ENCODE data around the gene CHST9. TPM values are rescaled to one million over a fixed set of nuclear protein-coding genes. Genes with fewer than 3 reads are reported as not detected.

The CHST9 gene
- total RNA-seq, 1 experiment from 2014 or later = 0.07 TPM

GRCh38 chr18:27049969-27050368 is 135.1 kb downstream of the CHST9 start:
- Histone ChIP-seq H2AFZ (no peak overlapping the region), H3K9me2 (ENCODE audit: insufficient read depth) (no peaks in the 10 kb centered on the region), H3K4me2 (no peak overlapping the region), H3K4me3 (no peak overlapping the region), H3F3A (ENCODE audit: insufficient read depth, low read depth) (no peaks in the 10 kb centered on the region), H3K79me2 (ENCODE audit: low read depth) (no peaks in the 10 kb centered on the region), H3K4me1 (replicated peaks; ENCODE audit: insufficient read depth) (no peaks in the 10 kb centered on the region), H3K9me3 (ENCODE audit: insufficient read depth, low read depth) (no peaks in the 10 kb centered on the region), H4K20me1 (ENCODE audit: insufficient read depth) (no peaks in the 10 kb centered on the region), H3K27me3 (ENCODE audit: insufficient read depth, low read depth) (no peaks in the 10 kb centered on the region), H3K27ac (no peak overlapping the region), H3K36me3 (ENCODE audit: low read depth) (no peaks in the 10 kb centered on the region)
- TF ChIP-seq EZH2 (IDR thresholded peaks at IDR 0.05; ENCODE audit: low read depth) (no peak), CTCF (conservative IDR thresholded peaks at IDR 0.05) (no peak)
- intact Hi-C loops (cut with micrococcal nuclease; ENCODE audit: unreplicated experiment) = no loop called here
- no TSS peak for BruUV-seq (replicated peaks)
- ChIA-PET CTCF (no interaction called here), POLR2A (ENCODE audit: unreplicated experiment) (no interaction called here)
- DNase-seq = no peak

DNA sequence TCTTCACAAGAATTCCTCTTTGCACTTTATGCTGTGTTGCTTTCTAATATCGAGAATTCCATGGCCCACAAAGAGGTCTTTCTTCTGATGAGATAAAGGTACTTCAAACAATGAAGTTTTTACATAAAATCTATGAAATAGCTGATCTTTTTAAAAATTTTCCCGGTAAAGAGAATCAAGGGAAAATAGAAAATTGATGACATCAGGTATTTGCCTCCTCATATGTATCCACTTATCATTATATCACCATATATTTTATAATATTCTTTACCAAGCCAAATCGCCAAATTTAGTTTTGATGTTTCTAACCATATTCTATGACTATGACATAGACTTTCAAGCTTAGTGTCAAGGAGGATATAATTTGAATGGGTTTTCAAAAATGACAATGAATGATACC is 139.8 kb downstream of the CHST9 start:
- DNase-seq = no peak
- intact Hi-C loops (cut with micrococcal nuclease; ENCODE audit: unreplicated experiment) = no loop called here
- Histone ChIP-seq H3K4me1 (replicated peaks; ENCODE audit: insufficient read depth) (no peaks in the 10 kb centered on the region), H2AFZ (no peak overlapping the region), H3K4me3 (no peak overlapping the region), H3K79me2 (ENCODE audit: low read depth) (no peaks in the 10 kb centered on the region), H4K20me1 (ENCODE audit: insufficient read depth) (no peaks in the 10 kb centered on the region), H3K27ac (no peak overlapping the region), H3K4me2 (no peak overlapping the region), H3K27me3 (ENCODE audit: insufficient read depth, low read depth) (no peaks in the 10 kb centered on the region), H3K36me3 (ENCODE audit: low read depth) (no peaks in the 10 kb centered on the region), H3F3A (ENCODE audit: insufficient read depth, low read depth) (no peaks in the 10 kb centered on the region), H3K9me3 (ENCODE audit: insufficient read depth, low read depth) (no peaks in the 10 kb centered on the region), H3K9me2 (ENCODE audit: insufficient read depth) (no peaks in the 10 kb centered on the region)
- ChIA-PET CTCF (no interaction called here), POLR2A (ENCODE audit: unreplicated experiment) (no interaction called here)
- no TSS peak for BruUV-seq (replicated peaks)
- no peak for TF ChIP-seq CTCF (conservative IDR thresholded peaks at IDR 0.05)

DNA sequence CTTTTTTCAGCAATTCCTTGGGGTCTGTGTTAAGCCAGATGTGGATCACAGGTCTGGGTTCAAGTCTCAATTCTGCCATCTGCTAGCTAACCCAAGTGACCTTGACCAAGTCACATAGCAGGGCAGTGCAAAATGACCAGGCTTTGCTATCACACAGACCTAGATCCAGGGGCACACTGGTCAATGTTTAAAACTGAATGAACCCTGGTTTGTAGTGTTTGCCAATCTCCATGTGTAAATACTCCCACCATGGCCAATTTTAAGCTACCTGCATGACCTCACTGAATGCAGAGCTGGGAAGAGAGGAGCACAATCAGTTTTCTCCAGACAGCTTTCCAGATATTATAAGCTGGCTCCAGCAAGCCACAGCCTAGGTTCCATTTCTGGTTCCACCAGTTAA is 142.9 kb downstream of the CHST9 start:
- H3K36me3 ChIP-seq (ENCODE audit: low read depth) = no peaks in the 10 kb centered on the region
- H3K27me3 ChIP-seq (ENCODE audit: insufficient read depth, low read depth) = no peaks in the 10 kb centered on the region
- no peaks in the 10 kb centered on the region for H3F3A ChIP-seq (ENCODE audit: insufficient read depth, low read depth)
- H4K20me1 ChIP-seq (ENCODE audit: insufficient read depth) = no peaks in the 10 kb centered on the region
- BruUV-seq (replicated peaks) = no TSS peak
- no peaks in the 10 kb centered on the region for H3K79me2 ChIP-seq (ENCODE audit: low read depth)
- DNase-seq = no peak
- no peak overlapping the region for H3K4me3 ChIP-seq
- no peak overlapping the region for H3K27ac ChIP-seq
- POLR2A ChIA-PET (ENCODE audit: unreplicated experiment) = no interaction called here
- H3K9me3 ChIP-seq (ENCODE audit: insufficient read depth, low read depth) = no peaks in the 10 kb centered on the region
- no peak overlapping the region for H2AFZ ChIP-seq
- no peak overlapping the region for H3K4me2 ChIP-seq
- H3K4me1 ChIP-seq (replicated peaks; ENCODE audit: insufficient read depth) = no peaks in the 10 kb centered on the region
- CTCF ChIA-PET = no interaction called here
- intact Hi-C loops (cut with micrococcal nuclease; ENCODE audit: unreplicated experiment) = no loop called here
- TF ChIP-seq CTCF (conservative IDR thresholded peaks at IDR 0.05) = no peak
- TF ChIP-seq EZH2 (IDR thresholded peaks at IDR 0.05; ENCODE audit: low read depth) = no peak
- no peaks in the 10 kb centered on the region for H3K9me2 ChIP-seq (ENCODE audit: insufficient read depth)

Measured in PC-9 (cell line).